ENCODE results near the gene VPS13A. TPM values are rescaled to one million over a fixed set of nuclear protein-coding genes. Genes with fewer than 3 reads are reported as not detected.
A peak's percentile ranks its signal among the peaks of the same experiment; 100 is the strongest.

Gene VPS13A
- total RNA-seq, 1 experiment from 2014 or later: 31.5 TPM

- Mint-ChIP-seq H3K27ac (peak overlapping the region; percentile 78), H3K4me1 (peaks cover 61% of the 10 kb centered on the region), H3K9me3 (peaks cover 7% of the 10 kb centered on the region; the same call in 1 of the 2 replicates), H3K36me3 (peaks cover 3% of the 10 kb centered on the region; the same call in 1 of the 2 replicates), H3K4me3 (no peak overlapping the region), H3K27me3 (ENCODE audit: low read depth) (no peaks in the 10 kb centered on the region)
- DNase-seq (ENCODE audit: low spot score) (peak; percentile 22), ATAC-seq (peak; percentile 14)
- CTCF ChIA-PET: interaction anchor here (0.9 to 7.2 kb wide), 5 partner anchors 22 to 289 kb away, joined by 5 to 80 read pairs (median 6); partner anchors contain the start of gene GNA14
- no peak for TF ChIP-seq ERG (CRISPR knock-in tag; IDR thresholded peaks at IDR 0.05)
- TF ChIP-seq E2F4 (CRISPR knock-in tag; IDR thresholded peaks at IDR 0.05; ENCODE audit: borderline replicate concordance, low read depth): no peak
- no peak for TF ChIP-seq E2F5 (CRISPR knock-in tag; IDR thresholded peaks at IDR 0.05)
- no peak for TF ChIP-seq NFE2L1 (CRISPR knock-in tag; IDR thresholded peaks at IDR 0.05)
- no peak for TF ChIP-seq ZBTB43 (CRISPR knock-in tag; IDR thresholded peaks at IDR 0.05)
- TF ChIP-seq OVOL2 (CRISPR knock-in tag; IDR thresholded peaks at IDR 0.05; ENCODE audit: borderline replicate concordance): no peak
- no peak for TF ChIP-seq AR (CRISPR knock-in tag; IDR thresholded peaks at IDR 0.05)
- POLR2A ChIA-PET: no interaction called here
Observed at GRCh38 chr9:77462066-77462465, 284.7 kb downstream of the VPS13A start.

GRCh38 chr9:77463151-77463550, 285.8 kb downstream of the VPS13A start:
- no peak for DNase-seq (ENCODE audit: low spot score)
- Mint-ChIP-seq H3K4me3 (no peak overlapping the region), H3K27me3 (ENCODE audit: low read depth) (no peaks in the 10 kb centered on the region), H3K27ac (no peak overlapping the region; the same call in 1 of the 2 replicates), H3K9me3 (peaks cover 7% of the 10 kb centered on the region; the same call in 1 of the 2 replicates), H3K36me3 (peaks cover 3% of the 10 kb centered on the region; the same call in 1 of the 2 replicates), H3K4me1 (peaks cover 57% of the 10 kb centered on the region)
- no peak for ATAC-seq
- ChIA-PET CTCF (interaction anchor here (1.9 kb wide), 1 partner anchor 30 kb away, joined by 6 read pairs; no protein-coding TSS in a partner anchor), POLR2A (no interaction called here)
- TF ChIP-seq OVOL2 (CRISPR knock-in tag; IDR thresholded peaks at IDR 0.05; ENCODE audit: borderline replicate concordance) (no peak), JAZF1 (CRISPR knock-in tag; IDR thresholded peaks at IDR 0.05) (no peak), ZNF532 (CRISPR knock-in tag; IDR thresholded peaks at IDR 0.05; ENCODE audit: borderline replicate concordance) (no peak), TP53 (CRISPR knock-in tag; IDR thresholded peaks at IDR 0.05) (no peak), MLX (CRISPR knock-in tag; IDR thresholded peaks at IDR 0.05) (no peak), EMX1 (CRISPR knock-in tag; IDR thresholded peaks at IDR 0.05) (no peak), ZNF512 (CRISPR knock-in tag; IDR thresholded peaks at IDR 0.05; ENCODE audit: borderline replicate concordance) (no peak), TEAD1 (CRISPR knock-in tag; IDR thresholded peaks at IDR 0.05) (no peak), E2F5 (CRISPR knock-in tag; IDR thresholded peaks at IDR 0.05) (no peak), STAT6 (CRISPR knock-in tag; conservative IDR thresholded peaks at IDR 0.05; ENCODE audit: low read depth) (no peak)

Measured in WTC11 (cell line).